ENCODE results near the gene SVIL. TPM values are rescaled to one million over a fixed set of nuclear protein-coding genes. Genes with fewer than 3 reads are reported as not detected.

Gene SVIL
- total RNA-seq, 4 donors from 2014 or later: 585 to 1,262 (median 942) TPM

- TF ChIP-seq POLR2A (IDR thresholded peaks at IDR 0.05): no peak
- no peak for TF ChIP-seq POLR2AphosphoS5 (IDR thresholded peaks at IDR 0.05)
- H3K27me3 ChIP-seq: no peaks in the 10 kb centered on the region
- H3K36me3 ChIP-seq: peaks cover 3 to 32% of the 10 kb centered on the region in 2 donors
- WGBS, 2 donors (ENCODE audit: low coverage in 1 of 2): 42 to 81% methylated on average over 2 of the region's 2 CpGs
- H3K4me3 ChIP-seq: no peak overlapping the region
- peaks cover 6 to 76% (median 9%) of the 10 kb centered on the region in 3 donors for H3K4me1 ChIP-seq
- H3K9me3 ChIP-seq: no peaks in the 10 kb centered on the region
- ATAC-seq: no peak
- H3K27ac ChIP-seq: no peak overlapping the region
Observed at GRCh38 chr10:29415876-29416275, 218.9 kb downstream of the SVIL start.

- peak overlapping the region in 1 of 4 donors; percentile 12 for H3K27ac ChIP-seq
- H3K36me3 ChIP-seq: peaks cover 0 to 22% of the 10 kb centered on the region in 2 donors
- H3K9me3 ChIP-seq: no peaks in the 10 kb centered on the region
- TF ChIP-seq CTCF (IDR thresholded peaks at IDR 0.05): no peak
- TF ChIP-seq POLR2AphosphoS5 (IDR thresholded peaks at IDR 0.05): no peak
- no peak for TF ChIP-seq EP300 (IDR thresholded peaks at IDR 0.05)
- TF ChIP-seq POLR2A (IDR thresholded peaks at IDR 0.05): no peak
- ATAC-seq: no peak
- H3K4me3 ChIP-seq: no peak overlapping the region
- H3K4me1 ChIP-seq: peaks cover 6 to 74% (median 9%) of the 10 kb centered on the region in 3 donors
- H3K27me3 ChIP-seq: no peaks in the 10 kb centered on the region
- 0 to 13% methylated on average over 1 of the region's 1 CpG for WGBS, 2 donors (ENCODE audit: low coverage in 1 of 2)
Observed at GRCh38 chr10:29414501-29414900, 220.3 kb downstream of the SVIL start.

- WGBS, 2 donors (ENCODE audit: low coverage in 1 of 2): 75 to 93% methylated on average over 3 of the region's 3 CpGs
- peaks cover 9 to 70% (median 11%) of the 10 kb centered on the region in 3 donors for H3K4me1 ChIP-seq
- H3K4me3 ChIP-seq: no peak overlapping the region
- no peak for ATAC-seq
- peaks cover 0 to 17% of the 10 kb centered on the region in 2 donors for H3K36me3 ChIP-seq
- peak overlapping the region; percentile 17 to 94 (median 42) for H3K27ac ChIP-seq
- TF ChIP-seq EP300 (IDR thresholded peaks at IDR 0.05) (no peak), POLR2AphosphoS5 (IDR thresholded peaks at IDR 0.05) (no peak), CTCF (IDR thresholded peaks at IDR 0.05) (no peak), POLR2A (IDR thresholded peaks at IDR 0.05) (no peak)
- H3K9me3 ChIP-seq: no peaks in the 10 kb centered on the region
- no peaks in the 10 kb centered on the region for H3K27me3 ChIP-seq
Observed at GRCh38 chr10:29412485-29412884, 222.3 kb downstream of the SVIL start.

GRCh38 chr10:29411666-29412315 lies 223.0 kb downstream of the SVIL start:
- H3K36me3 ChIP-seq: peaks cover 0 to 11% of the 10 kb centered on the region in 2 donors
- H3K27ac ChIP-seq: peak overlapping the region; percentile 17 to 94 (median 42)
- H3K4me1 ChIP-seq: peaks cover 9 to 63% (median 11%) of the 10 kb centered on the region in 3 donors
- no peaks in the 10 kb centered on the region for H3K9me3 ChIP-seq
- TF ChIP-seq POLR2A (IDR thresholded peaks at IDR 0.05): no peak
- no peak for TF ChIP-seq CTCF (IDR thresholded peaks at IDR 0.05)
- no peak for TF ChIP-seq POLR2AphosphoS5 (IDR thresholded peaks at IDR 0.05)
- no peak for TF ChIP-seq EP300 (IDR thresholded peaks at IDR 0.05)
- 85 to 95% methylated on average over 4 to 10 of the region's 10 CpGs for WGBS, 2 donors (ENCODE audit: low coverage in 1 of 2)
- ATAC-seq: no peak
- H3K27me3 ChIP-seq: no peaks in the 10 kb centered on the region
- H3K4me3 ChIP-seq: no peak overlapping the region

- peak; percentile 95 for ATAC-seq
- Histone ChIP-seq H3K4me1 (peaks cover 5 to 49% (median 11%) of the 10 kb centered on the region in 3 donors), H3K36me3 (no peaks in the 10 kb centered on the region), H3K9me3 (no peaks in the 10 kb centered on the region), H3K27me3 (no peaks in the 10 kb centered on the region), H3K4me3 (peak overlapping the region; percentile 81), H3K27ac (peak overlapping the region; percentile 88 to 94 (median 91))
- TF ChIP-seq POLR2A (IDR thresholded peaks at IDR 0.05): peak; percentile 73 to 85
- no peak for TF ChIP-seq EP300 (IDR thresholded peaks at IDR 0.05)
- TF ChIP-seq POLR2AphosphoS5 (IDR thresholded peaks at IDR 0.05): peak; percentile 67
- TF ChIP-seq CTCF (IDR thresholded peaks at IDR 0.05): peak in 3 of 4 experiments; percentile 9 to 34 (median 14)
- 10 to 15% methylated on average over 10 to 11 of the region's 69 CpGs for WGBS, 2 donors (ENCODE audit: low coverage in 1 of 2)
Observed at GRCh38 chr10:29409241-29410054, 225.3 kb downstream of the SVIL start.
